Uterus (tissue), 2 donors: ENCODE measurements around the gene TTC9.

ENCODE experiments used
- POLR2A ChIP-seq, 2 donors: fragments of 450-650 bp; IDR thresholded peaks; one replicate each; pipeline ENCODE4 v1.6.1; 2016; ENCODE audit warnings: antibody characterized with exemption in 2 of 2, mild to moderate bottlenecking in 1 of 2, moderate library complexity in 1 of 2
- TF ChIP-seq, protein P1 (sequence below), 4 experiments: fragments of 200-600 bp in 2 of 4; fragments of 450-650 bp in 2 of 4; sonication (generic) in 2 of 4; IDR thresholded peaks; one replicate each; pipeline ENCODE4 v1.5.1; 2016 to 2019; ENCODE audit warnings: antibody characterized with exemption in 4 of 4, mild to moderate bottlenecking in 2 of 4, moderate library complexity in 1 of 4

DNA sequence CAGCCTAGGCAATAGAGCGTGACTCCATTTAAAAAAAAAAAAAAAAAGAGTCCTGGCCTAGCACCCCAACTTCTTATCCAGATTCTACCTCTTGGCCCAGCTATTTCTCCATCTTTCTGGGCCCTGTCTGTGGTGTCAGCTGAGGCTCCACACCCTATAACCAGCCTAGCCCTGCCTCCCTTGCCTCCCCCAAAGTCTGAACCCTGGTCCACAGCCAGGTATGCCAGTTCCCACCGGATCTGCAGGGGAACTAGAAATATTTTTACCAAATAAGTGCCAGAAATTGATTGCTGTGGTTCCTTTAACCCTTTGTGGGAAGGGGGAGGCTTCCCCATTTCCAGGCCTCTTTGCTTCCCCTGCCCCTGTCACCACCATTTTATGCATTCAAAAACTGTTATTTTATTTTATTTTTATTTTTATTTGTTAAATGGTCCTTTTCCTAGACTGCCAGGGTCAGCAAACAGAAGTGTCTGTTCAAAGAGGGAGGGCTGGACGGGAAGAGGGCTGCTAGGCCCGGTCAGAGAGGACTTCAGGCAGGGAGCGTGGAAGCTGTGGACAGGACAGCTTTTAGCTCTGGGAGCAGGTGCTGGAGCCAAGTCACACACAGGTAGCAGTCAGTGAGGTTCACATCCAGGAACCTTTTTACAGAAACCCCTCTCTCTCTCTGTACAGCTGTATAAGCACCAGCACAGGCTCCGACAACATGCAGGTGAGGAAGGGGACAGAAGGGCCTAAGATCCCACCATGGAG lies 23.2 kb downstream of the TTC9 start:
- no peak for TF ChIP-seq POLR2A (IDR thresholded peaks at IDR 0.05)
- TF ChIP-seq, protein P1, sequence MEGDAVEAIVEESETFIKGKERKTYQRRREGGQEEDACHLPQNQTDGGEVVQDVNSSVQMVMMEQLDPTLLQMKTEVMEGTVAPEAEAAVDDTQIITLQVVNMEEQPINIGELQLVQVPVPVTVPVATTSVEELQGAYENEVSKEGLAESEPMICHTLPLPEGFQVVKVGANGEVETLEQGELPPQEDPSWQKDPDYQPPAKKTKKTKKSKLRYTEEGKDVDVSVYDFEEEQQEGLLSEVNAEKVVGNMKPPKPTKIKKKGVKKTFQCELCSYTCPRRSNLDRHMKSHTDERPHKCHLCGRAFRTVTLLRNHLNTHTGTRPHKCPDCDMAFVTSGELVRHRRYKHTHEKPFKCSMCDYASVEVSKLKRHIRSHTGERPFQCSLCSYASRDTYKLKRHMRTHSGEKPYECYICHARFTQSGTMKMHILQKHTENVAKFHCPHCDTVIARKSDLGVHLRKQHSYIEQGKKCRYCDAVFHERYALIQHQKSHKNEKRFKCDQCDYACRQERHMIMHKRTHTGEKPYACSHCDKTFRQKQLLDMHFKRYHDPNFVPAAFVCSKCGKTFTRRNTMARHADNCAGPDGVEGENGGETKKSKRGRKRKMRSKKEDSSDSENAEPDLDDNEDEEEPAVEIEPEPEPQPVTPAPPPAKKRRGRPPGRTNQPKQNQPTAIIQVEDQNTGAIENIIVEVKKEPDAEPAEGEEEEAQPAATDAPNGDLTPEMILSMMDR (IDR thresholded peaks at IDR 0.05): no peak
